Mucosa of gallbladder (tissue), 1 donor: ENCODE measurements around the gene OAS1. TPM values are rescaled to one million over a fixed set of nuclear protein-coding genes. Genes with fewer than 3 reads are reported as not detected.

Experiments used
- DNase-seq: peaks from one replicate; pipeline ENCODE4 v3.0.0-alpha.2; 2020; ENCODE audit warnings: low spot score
- total RNA-seq: library from RNA; stranded (reverse); gene quantifications from one replicate; pipeline ENCODE4 v1.2.1, GENCODE V29; 2021
- donor health status: DM: no; HTN: no; CAD: no.

Gene OAS1
- total RNA-seq, 1 donor from 2014 or later: 27.9 TPM

- no peak for DNase-seq
Observed at GRCh38 chr12:112965643-112966042, 58.9 kb downstream of the OAS1 start.

GRCh38 chr12:112967306-112967705 is 60.5 kb downstream of the OAS1 start:
- no peak for DNase-seq

DNA sequence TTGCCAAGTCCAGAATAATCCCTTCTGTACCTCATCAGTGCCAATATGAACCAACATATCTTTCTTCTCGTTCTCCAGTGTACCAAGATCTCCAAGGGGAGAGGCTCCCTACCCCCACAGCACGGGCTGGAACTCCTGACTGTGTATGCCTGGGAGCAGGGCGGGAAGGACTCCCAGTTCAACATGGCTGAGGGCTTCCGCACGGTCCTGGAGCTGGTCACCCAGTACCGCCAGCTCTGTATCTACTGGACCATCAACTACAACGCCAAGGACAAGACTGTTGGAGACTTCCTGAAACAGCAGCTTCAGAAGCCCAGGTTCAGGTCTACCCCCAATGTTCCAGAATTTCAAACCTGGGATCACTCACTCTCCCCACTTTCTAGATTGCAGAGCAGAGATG is 61.1 kb downstream of the OAS1 start:
- DNase-seq: no peak

Other genes starting within 250 kb of the OAS1 start
- 0.09 TPM for gene RPH3A, start 115.2 kb upstream of the OAS1 start, total RNA-seq
- 11.9 TPM for gene OAS3, start 31.5 kb downstream of the OAS1 start, total RNA-seq
- 5.8 TPM for gene OAS2, start 71.6 kb downstream of the OAS1 start, total RNA-seq
- 4.1 TPM for gene DTX1, start 149.8 kb downstream of the OAS1 start, total RNA-seq
- 0.92 TPM for gene RASAL1, start 228.8 kb downstream of the OAS1 start, total RNA-seq
- not detected for gene CFAP73, start 242.8 kb downstream of the OAS1 start, total RNA-seq